ENCODE data around the gene DNAJC17. TPM values are rescaled to one million over a fixed set of nuclear protein-coding genes. Genes with fewer than 3 reads are reported as not detected.

The DNAJC17 gene
- total RNA-seq, 2 donors from 2014 or later, result 38.1 to 48.0 TPM

GRCh38 chr15:40756938-40757337 is 50.3 kb downstream of the DNAJC17 start:
- Histone ChIP-seq H3K4me3 (no peak overlapping the region), H3K27ac (no peak overlapping the region), H3K36me3 (peaks cover 1% of the 10 kb centered on the region), H3K4me1 (no peaks in the 10 kb centered on the region), H3K9ac (ENCODE audit: low read depth in 2 of 2, low read length in 2 of 2) (no peak overlapping the region), H3K9me3 (no peaks in the 10 kb centered on the region), H3K27me3 (no peaks in the 10 kb centered on the region)
- no peak for DNase-seq
- TF ChIP-seq CTCF (IDR thresholded peaks at IDR 0.05), result no peak
- intact Hi-C loops (cut with DNase I), result no loop called here

- Histone ChIP-seq H3K36me3 (peaks cover 7% of the 10 kb centered on the region), H3K27ac (peak overlapping the region; percentile 80), H3K9ac (ENCODE audit: low read depth in 2 of 2, low read length in 2 of 2) (peak overlapping the region in 1 of 2 donors; percentile 75), H3K9me3 (no peaks in the 10 kb centered on the region), H3K27me3 (no peaks in the 10 kb centered on the region), H3K4me3 (peak overlapping the region; percentile 97), H3K4me1 (no peaks in the 10 kb centered on the region)
- DNase-seq, result no peak
- intact Hi-C loops (cut with DNase I), result no loop called here
- TF ChIP-seq CTCF (IDR thresholded peaks at IDR 0.05), result no peak
Observed at GRCh38 chr15:40755812-40756208, 51.5 kb downstream of the DNAJC17 start.

- Histone ChIP-seq H3K9ac (ENCODE audit: low read depth in 2 of 2, low read length in 2 of 2) (peak within 1 kb of the TSS; percentile 75 to 90), H3K36me3 (peaks cover 7% of the 10 kb centered on the region), H3K4me1 (no peaks in the 10 kb centered on the region), H3K9me3 (no peaks in the 10 kb centered on the region), H3K27ac (peak within 1 kb of the TSS; percentile 80), H3K27me3 (no peaks in the 10 kb centered on the region), H3K4me3 (peak within 1 kb of the TSS; percentile 97)
- intact Hi-C loops (cut with DNase I), result no loop called here
- DNase-seq, result peak; percentile 95
- TF ChIP-seq CTCF (IDR thresholded peaks at IDR 0.05), result no peak
Observed at GRCh38 chr15:40754883-40755811, 52.1 kb downstream of the DNAJC17 start, which contains the start of gene RMDN3. RMDN3 (minus strand) TSS chr15:40755254; CDS start chr15:40754783, 471 bp downstream.

- intact Hi-C loops (cut with DNase I), result no loop called here
Observed at GRCh38 chr15:40754574-40754882, 52.7 kb downstream of the DNAJC17 start.

GRCh38 chr15:40751745-40752144 is 55.5 kb downstream of the DNAJC17 start:
- DNase-seq, result no peak
- no peaks in the 10 kb centered on the region for H3K27me3 ChIP-seq
- intact Hi-C loops (cut with DNase I), result no loop called here
- H3K4me1 ChIP-seq, result no peaks in the 10 kb centered on the region
- H3K4me3 ChIP-seq, result no peak overlapping the region
- H3K9me3 ChIP-seq, result no peaks in the 10 kb centered on the region
- peaks cover 7% of the 10 kb centered on the region for H3K36me3 ChIP-seq
- no peak overlapping the region for H3K9ac ChIP-seq (ENCODE audit: low read depth in 2 of 2, low read length in 2 of 2)
- no peak for TF ChIP-seq CTCF (IDR thresholded peaks at IDR 0.05)
- no peak overlapping the region for H3K27ac ChIP-seq

More at GRCh38 chr15:40754574-40754882, 52.7 kb downstream of the DNAJC17 start:
- no peaks in the 10 kb centered on the region for H3K9me3 ChIP-seq
- H3K27me3 ChIP-seq, result no peaks in the 10 kb centered on the region
- H3K9ac ChIP-seq (ENCODE audit: low read depth in 2 of 2, low read length in 2 of 2), result peak overlapping the region; percentile 75 to 90
- no peak for TF ChIP-seq CTCF (IDR thresholded peaks at IDR 0.05)
- peak; percentile 48 for DNase-seq
- peaks cover 7% of the 10 kb centered on the region for H3K36me3 ChIP-seq
- peak overlapping the region; percentile 80 for H3K27ac ChIP-seq
- H3K4me3 ChIP-seq, result peak overlapping the region; percentile 97
- H3K4me1 ChIP-seq, result no peaks in the 10 kb centered on the region

Data from colonic mucosa (tissue), 4 donors.